ENCODE measurements around the gene C16orf95. TPM values are rescaled to one million over a fixed set of nuclear protein-coding genes. Genes with fewer than 3 reads are reported as not detected.
"Not testable (repeated sequence)": the region's sequence is repeated elsewhere in the genome, so short reads cannot be mapped to it uniquely, and the experiment has no call there.

Gene C16orf95
- total RNA-seq, result 1 to 10 TPM; 7.3 to 9.2 TPM

- H3K9me3 Mint-ChIP-seq, result no peaks in the 10 kb centered on the region
- H3K36me3 Mint-ChIP-seq (ENCODE audit: low read depth), result peaks cover 16% of the 10 kb centered on the region
- peak; percentile 96 for DNase-seq
- H3K4me3 Mint-ChIP-seq, result peak within 1 kb of the TSS; percentile 92
- peaks cover 21% of the 10 kb centered on the region for H3K4me1 Mint-ChIP-seq
- no peaks in the 10 kb centered on the region for H3K27me3 Mint-ChIP-seq
- CTCF ChIA-PET, result interaction anchor here (0.6 to 4.2 kb wide), 12 partner anchors 8 to 753 kb away, joined by 3 to 21 read pairs (median 4); partner anchors contain the start of gene FBXO31
- POLR2A ChIA-PET, result interaction anchor here (1.4 kb wide), 1 partner anchor 66 kb away, joined by 3 read pairs; the partner anchor contains the start of gene FBXO31
- H3K27ac Mint-ChIP-seq, result peak within 1 kb of the TSS; percentile 98
These were observed at the start of gene C16orf95 for GRCh38 chr16:87316923-87317749. C16orf95 (minus strand) TSS chr16:87317392; CDS start chr16:87317242, 150 bp downstream.

- no peaks in the 10 kb centered on the region for H3K9me3 Mint-ChIP-seq
- H3K4me3 Mint-ChIP-seq, result no peak overlapping the region
- H3K36me3 Mint-ChIP-seq (ENCODE audit: low read depth), result peaks cover 5% of the 10 kb centered on the region
- DNase-seq, result no peak
- peaks cover 43% of the 10 kb centered on the region for H3K4me1 Mint-ChIP-seq
- peak overlapping the region; percentile 31 for H3K27ac Mint-ChIP-seq
- ChIA-PET CTCF (interaction anchor here (1.9 kb wide), 1 partner anchor 17 kb away, joined by 5 read pairs; the partner anchor contains the start of gene FBXO31), POLR2A (no interaction called here)
- H3K27me3 Mint-ChIP-seq, result no peaks in the 10 kb centered on the region
These were observed 49.7 kb upstream of the C16orf95 start for GRCh38 chr16:87366930-87367329.

GRCh38 chr16:87366288-87366687 is 49.1 kb upstream of the C16orf95 start:
- Mint-ChIP-seq H3K4me1 (peaks cover 38% of the 10 kb centered on the region), H3K27me3 (no peaks in the 10 kb centered on the region), H3K36me3 (ENCODE audit: low read depth) (peaks cover 5% of the 10 kb centered on the region), H3K27ac (no peak overlapping the region), H3K9me3 (no peaks in the 10 kb centered on the region), H3K4me3 (no peak overlapping the region)
- ChIA-PET POLR2A (no interaction called here), CTCF (interaction anchor here (1.9 kb wide), 1 partner anchor 17 kb away, joined by 5 read pairs; the partner anchor contains the start of gene FBXO31)
- no peak for DNase-seq

- ChIA-PET POLR2A (no interaction called here), CTCF (interaction anchor here (0.7 to 1.9 kb wide), 2 partner anchors 18 to 32 kb away, joined by 3 to 5 read pairs; partner anchors contain the start of gene FBXO31)
- Mint-ChIP-seq H3K4me1 (peaks cover 37% of the 10 kb centered on the region), H3K4me3 (no peak overlapping the region), H3K27me3 (no peaks in the 10 kb centered on the region), H3K27ac (peak overlapping the region; percentile 76), H3K9me3 (no peaks in the 10 kb centered on the region), H3K36me3 (ENCODE audit: low read depth) (peaks cover 5% of the 10 kb centered on the region)
- DNase-seq, result no peak
These were observed 48.0 kb upstream of the C16orf95 start for GRCh38 chr16:87365021-87365713.

- H3K4me1 Mint-ChIP-seq, result peaks cover 32% of the 10 kb centered on the region
- DNase-seq, result no peak
- peaks cover 12% of the 10 kb centered on the region for H3K36me3 Mint-ChIP-seq (ENCODE audit: low read depth)
- ChIA-PET POLR2A (interaction anchor here (0.7 kb wide), 1 partner anchor 89 kb away, joined by 3 read pairs; no protein-coding TSS in a partner anchor), CTCF (interaction anchor here (0.6 to 0.7 kb wide), 2 partner anchors 47 to 381 kb away, joined by 3 to 5 read pairs; partner anchors contain the start of gene C16orf95)
- peak overlapping the region; percentile 45 for H3K4me3 Mint-ChIP-seq
- H3K27ac Mint-ChIP-seq, result peak overlapping the region; percentile 79
- H3K9me3 Mint-ChIP-seq, result no peaks in the 10 kb centered on the region
- H3K27me3 Mint-ChIP-seq, result no peaks in the 10 kb centered on the region
These were observed 46.7 kb upstream of the C16orf95 start for GRCh38 chr16:87363771-87364455.

- POLR2A ChIA-PET, result interaction anchor here (0.7 kb wide), 1 partner anchor 90 kb away, joined by 3 read pairs; no protein-coding TSS in a partner anchor
- H3K9me3 Mint-ChIP-seq, CTCF ChIA-PET, H3K27me3 Mint-ChIP-seq, DNase-seq, H3K4me3 Mint-ChIP-seq: not testable (repeated sequence)
- H3K4me1 Mint-ChIP-seq, result peaks cover 26% of the 10 kb centered on the region
- peaks cover 18% of the 10 kb centered on the region for H3K36me3 Mint-ChIP-seq (ENCODE audit: low read depth)
- H3K27ac Mint-ChIP-seq, result peak overlapping the region; percentile 42
These were observed 45.8 kb upstream of the C16orf95 start for GRCh38 chr16:87362828-87363559.

GRCh38 chr16:87361916-87362619 is 44.9 kb upstream of the C16orf95 start:
- POLR2A ChIA-PET, result no interaction called here
- Mint-ChIP-seq H3K9me3 (no peaks in the 10 kb centered on the region), H3K4me3 (no peak overlapping the region), H3K36me3 (ENCODE audit: low read depth) (peaks cover 19% of the 10 kb centered on the region), H3K27ac (no peak overlapping the region), H3K4me1 (peaks cover 23% of the 10 kb centered on the region), H3K27me3 (no peaks in the 10 kb centered on the region)
- CTCF ChIA-PET, result interaction anchor here (0.6 to 1.1 kb wide), 2 partner anchors 17 to 34 kb away, joined by 4 to 5 read pairs; no protein-coding TSS in a partner anchor
- DNase-seq, result no peak

GRCh38 chr16:87360862-87361610 is 43.8 kb upstream of the C16orf95 start:
- H3K36me3 Mint-ChIP-seq (ENCODE audit: low read depth), result peaks cover 16% of the 10 kb centered on the region
- no peak for DNase-seq
- no peak overlapping the region for H3K27ac Mint-ChIP-seq
- no peak overlapping the region for H3K4me3 Mint-ChIP-seq
- H3K27me3 Mint-ChIP-seq, result no peaks in the 10 kb centered on the region
- peaks cover 18% of the 10 kb centered on the region for H3K4me1 Mint-ChIP-seq
- POLR2A ChIA-PET, result no interaction called here
- CTCF ChIA-PET, result interaction anchor here (0.6 to 1.4 kb wide), 4 partner anchors 13 to 35 kb away, joined by 3 to 5 read pairs (median 4); no protein-coding TSS in a partner anchor
- H3K9me3 Mint-ChIP-seq, result no peaks in the 10 kb centered on the region

GRCh38 chr16:87359121-87359520 is 41.9 kb upstream of the C16orf95 start:
- Mint-ChIP-seq H3K4me3 (no peak overlapping the region), H3K27ac (no peak overlapping the region), H3K9me3 (no peaks in the 10 kb centered on the region), H3K4me1 (peaks cover 6% of the 10 kb centered on the region), H3K36me3 (ENCODE audit: low read depth) (peaks cover 16% of the 10 kb centered on the region), H3K27me3 (no peaks in the 10 kb centered on the region)
- CTCF ChIA-PET, result interaction anchor here (0.6 to 1.5 kb wide), 2 partner anchors 12 to 26 kb away, joined by 3 to 4 read pairs; no protein-coding TSS in a partner anchor
- DNase-seq, result no peak
- POLR2A ChIA-PET, result no interaction called here

- Mint-ChIP-seq H3K27me3 (no peaks in the 10 kb centered on the region), H3K4me3 (no peak overlapping the region), H3K27ac (no peak overlapping the region), H3K4me1 (peaks cover 3% of the 10 kb centered on the region), H3K9me3 (no peaks in the 10 kb centered on the region), H3K36me3 (ENCODE audit: low read depth) (peaks cover 16% of the 10 kb centered on the region)
- CTCF ChIA-PET, result interaction anchor here (1.5 kb wide), 1 partner anchor 26 kb away, joined by 4 read pairs; no protein-coding TSS in a partner anchor
- POLR2A ChIA-PET, result no interaction called here
- no peak for DNase-seq
These were observed 41.5 kb upstream of the C16orf95 start for GRCh38 chr16:87358696-87359095.

- CTCF ChIA-PET, result interaction anchor here (0.6 to 1.5 kb wide), 2 partner anchors 26 to 65 kb away, joined by 4 to 5 read pairs; no protein-coding TSS in a partner anchor
- Mint-ChIP-seq H3K4me1 (no peaks in the 10 kb centered on the region), H3K27ac (no peak overlapping the region), H3K27me3 (no peaks in the 10 kb centered on the region), H3K4me3 (no peak overlapping the region), H3K9me3 (no peaks in the 10 kb centered on the region), H3K36me3 (ENCODE audit: low read depth) (peaks cover 14% of the 10 kb centered on the region)
- no peak for DNase-seq
- POLR2A ChIA-PET, result no interaction called here
These were observed 41.1 kb upstream of the C16orf95 start for GRCh38 chr16:87358250-87358649.
